K562 (cell line): ENCODE measurements around the gene BCAS1. TPM values are rescaled to one million over a fixed set of nuclear protein-coding genes. Genes with fewer than 3 reads are reported as not detected.

ENCODE experiments used
- ATAC-seq: fragments of 200-7000 bp; cut with Tn5 transposase; 3 replicates; pipeline ENCODE4 v1.9.1; 2020; ENCODE audit warnings: moderate library complexity
- BruUV-seq: library from RNA; stranded (reverse); fragments of 400-500 nt; replicated peaks from 2 replicates; lab custom pipeline; 2021; lab: Mats Ljungman, UMichigan
- CTCF ChIA-PET: fragments of 300-600 bp; formaldehyde crosslinking; extraction: SDS; loops from one replicate; lab custom pipeline; 2021; ENCODE audit warnings: low intra/inter-chr PET ratio; lab: Yijun Ruan, JAX
- POLR2A ChIA-PET: fragments of 300-600, 350-650 bp; sonication (Branson Sonifier 250); formaldehyde crosslinking; extraction: SDS; loops from one replicate; lab custom pipeline; 2021; ENCODE audit warnings: antibody characterized with exemption, inconsistent platforms; lab: Yijun Ruan, JAX
- DNase-seq, 4 experiments: peaks; one replicate each; pipeline versions ENCODE4 v3.0.0 to v3.0.0-alpha.2; 2011 to 2018; ENCODE audit warnings: low spot score in 3 of 4, mixed read lengths in 3 of 4; ENCODE audit errors: extremely low read depth in 1 of 4
- FAIRE-seq: peaks from 2 replicates; lab custom pipeline; 2011; peaks lifted over from hg19 to GRCh38; lab: Jason Lieb, UNC
- H2AFZ ChIP-seq: 2 replicates; pipeline ENCODE4 v1.6.0; 2011; ENCODE audit warnings: low read depth, low read length, control low read depth, inconsistent platforms
- H3K27ac ChIP-seq: fragments of 200-600 bp; 3 replicates; pipeline ENCODE4 v1.8.0; 2011; ENCODE audit warnings: low read depth, mild to moderate bottlenecking, control low read depth, inconsistent platforms, low read length, moderate library complexity, mixed read lengths; ENCODE audit errors: extremely low read depth
- H3K27me3 ChIP-seq, 2 experiments: fragments of 300-600 bp in 1 of 2; 2 replicates in 1 of 2; 3 replicates in 1 of 2; pipeline versions ENCODE4 v1.6.0 to v1.8.0; 2011; ENCODE audit warnings: inconsistent platforms in 2 of 2, low read length in 2 of 2, mild to moderate bottlenecking in 1 of 2, mixed read lengths in 1 of 2, moderate library complexity in 1 of 2; ENCODE audit not compliant: control insufficient read depth in 2 of 2, insufficient read depth in 2 of 2
- H3K36me3 ChIP-seq: fragments of 300-600 bp; 3 replicates; pipeline ENCODE4 v1.8.0; 2011; ENCODE audit warnings: mild to moderate bottlenecking, low read length, inconsistent platforms; ENCODE audit not compliant: control insufficient read depth, insufficient read depth
- H3K4me1 ChIP-seq, 2 experiments: fragments of 200-600 bp in 1 of 2; replicated peaks in 1 of 2; 2 replicates in 1 of 2; 3 replicates in 1 of 2; pipeline versions ENCODE4 v1.5.1 to v1.8.0; 2011; ENCODE audit warnings: inconsistent platforms in 2 of 2, low read length in 2 of 2, mild to moderate bottlenecking in 1 of 2, mixed read lengths in 1 of 2, moderate library complexity in 1 of 2; ENCODE audit not compliant: control insufficient read depth in 2 of 2, insufficient read depth in 2 of 2
- H3K4me2 ChIP-seq: 2 replicates; pipeline ENCODE4 v1.6.1; 2011; ENCODE audit warnings: low read length, control low read depth, inconsistent platforms, mixed read lengths; ENCODE audit not compliant: insufficient read depth
- H3K4me3 ChIP-seq: fragments of 200-600 bp; sonication (generic), shearing (Covaris generic); 2 replicates; pipeline ENCODE4 v1.5.1; 2016; ENCODE audit warnings: control low read depth, inconsistent platforms
- H3K79me2 ChIP-seq: fragments of 200-600 bp; 3 replicates; pipeline ENCODE4 v1.8.0; 2011; ENCODE audit warnings: low read length, inconsistent platforms; ENCODE audit not compliant: control insufficient read depth, insufficient read depth
- H3K9ac ChIP-seq, 2 experiments: 2 replicates each; pipeline versions ENCODE4 v1.6.0 to v1.6.1; 2011; ENCODE audit warnings: low read depth in 2 of 2, low read length in 2 of 2, control low read depth in 1 of 2, inconsistent platforms in 1 of 2, mild to moderate bottlenecking in 1 of 2, mixed read lengths in 1 of 2; ENCODE audit not compliant: insufficient read depth in 1 of 2
- H3K9me1 ChIP-seq: one replicate; pipeline ENCODE4 v1.6.0; 2011; ENCODE audit warnings: inconsistent platforms, mild to moderate bottlenecking, low read length, moderate library complexity; ENCODE audit not compliant: control insufficient read depth, insufficient read depth
- H3K9me3 ChIP-seq: replicated peaks from 2 replicates; pipeline ENCODE4 v1.5.1; 2011; ENCODE audit warnings: low read depth, low read length, inconsistent platforms; ENCODE audit not compliant: control insufficient read depth, insufficient read depth
- H4K20me1 ChIP-seq: replicated peaks from 2 replicates; pipeline ENCODE4 v1.6.1; 2011; ENCODE audit warnings: low read length, inconsistent platforms, mixed read lengths; ENCODE audit not compliant: control insufficient read depth, insufficient read depth
- ATF1 ChIP-seq, 2 experiments: fragments of 450-650 bp in 1 of 2; IDR thresholded peaks; 2 replicates each; pipeline ENCODE4 v1.6.1; 2016; ENCODE audit warnings: missing compliant biosample characterization in 1 of 2, missing genetic modification characterization in 1 of 2
- FUS ChIP-seq: fragments of 200-400 bp; formaldehyde crosslinking; optimal IDR thresholded peaks from 2 replicates; pipeline ENCODE3; 2017; ENCODE audit warnings: low read depth, low read length
- HIVEP1 ChIP-seq: fragments of 250-450 bp; sonication (Bioruptor Pico); IDR thresholded peaks from 2 replicates; pipeline ENCODE4 v1.4.0; 2020; ENCODE audit warnings: mild to moderate bottlenecking
- KDM2B ChIP-seq: fragments of 250-450 bp; sonication (Bioruptor Pico); IDR thresholded peaks from 2 replicates; pipeline ENCODE4 v1.8.0; 2021; ENCODE audit warnings: mild to moderate bottlenecking, moderate library complexity
- L3MBTL2 ChIP-seq: fragments of 450-650 bp; IDR thresholded peaks from 2 replicates; pipeline ENCODE4 v1.6.1; 2016; ENCODE audit warnings: mild to moderate bottlenecking, moderate library complexity
- TAF15 ChIP-seq: fragments of 200-400 bp; formaldehyde crosslinking; IDR thresholded peaks from 2 replicates; pipeline ENCODE4 v1.6.1; 2017; ENCODE audit warnings: mild to moderate bottlenecking, low read depth, low read length, moderate library complexity
- ZBTB11 ChIP-seq, 3 experiments: fragments of 200-800 bp in 1 of 3; fragments of 250-450 bp in 1 of 3; fragments of 450-650 bp in 1 of 3; sonication (Bioruptor Pico) in 1 of 3; sonication (Bioruptor generic) in 1 of 3; formaldehyde crosslinking in 1 of 3; IDR thresholded peaks; 2 replicates each; pipeline versions ENCODE4 v1.6.1 to v1.8.0; 2016 to 2022; ENCODE audit warnings: mild to moderate bottlenecking in 2 of 3, missing genetic modification characterization in 2 of 3, missing compliant biosample characterization in 1 of 3, moderate library complexity in 1 of 3
- ZNF239 ChIP-seq: fragments of 250-450 bp; sonication (Bioruptor Pico); IDR thresholded peaks from 2 replicates; pipeline ENCODE4 v1.4.0; 2020; ENCODE audit warnings: mild to moderate bottlenecking
- ZNF354B ChIP-seq: fragments of 250-450 bp; sonication (Bioruptor Pico); IDR thresholded peaks from 2 replicates; pipeline ENCODE4 v1.4.0; 2020
- ZNF41 ChIP-seq: fragments of 250-450 bp; sonication (Bioruptor Pico); conservative IDR thresholded peaks from 2 replicates; pipeline ENCODE4 v1.4.0; 2020; ENCODE audit warnings: mild to moderate bottlenecking
- ZNF696 ChIP-seq: fragments of 250-450 bp; sonication (Bioruptor Pico); conservative IDR thresholded peaks from 2 replicates; pipeline ENCODE4 v1.4.0; 2020; ENCODE audit warnings: mild to moderate bottlenecking, moderate library complexity
- WGBS: fragments of 100-300 bp; shearing (Covaris generic); methylation state at CpG from one replicate; pipeline ENCODE4 v1.1.6; 2016; ENCODE audit warnings: low coverage, mixed read lengths; ENCODE audit not compliant: insufficient coverage; ENCODE audit errors: missing lambda C conversion rate; 5-methylcytosine and 5-hydroxymethylcytosine counted together
- in situ Hi-C: fragments of 300-500 bp; cut with MboI; formaldehyde crosslinking; loops from 4 replicates; pipeline ENCODE4 v1.15.0; 2018; ENCODE audit warnings: inconsistent platforms, mixed read lengths
- intact Hi-C: fragments of 100-400 bp; cut with micrococcal nuclease; formaldehyde crosslinking; loops from 2 replicates; pipeline ENCODE4 v1.14.2; 2022
- polyA plus RNA-seq, 8 experiments: library from polyadenylated mRNA; depleted of rRNA in 4 of 8; stranded (reverse) in 5 of 8; unstranded in 3 of 8; fragments of >200 nt; fragmentation: Nextera tagmentation in 2 of 8; fragmentation: Illumina TruSeq in 1 of 8; extraction: Ambion mirVana in 2 of 8; extraction: Trizol in 1 of 8; gene quantifications; 2 replicates each; pipeline versions ENCODE4 v1.2.1 to v1.2.3, GENCODE V29; 2011 to 2014; ENCODE audit warnings: inconsistent platforms in 1 of 8, missing spikeins in 1 of 8
- total RNA-seq, 7 experiments: library from RNA; depleted of rRNA in 6 of 7; stranded (reverse); fragments of >200 nt in 6 of 7; fragmentation: Illumina TruSeq in 2 of 7; extraction: Trizol in 2 of 7; gene quantifications; 2 replicates each; pipeline versions ENCODE4 v1.2.1 to v1.2.3, GENCODE V29; 2011 to 2021; ENCODE audit warnings: low replicate concordance in 1 of 7

The BCAS1 gene
- total and polyA plus RNA-seq, 9 of the 15 experiments (the other 6 are each of a cell fraction or from before 2014, with no cell fraction given) = 0.18 to 2.3 (median 0.93) TPM

- no peak overlapping the region for H3K27ac ChIP-seq
- peaks cover 0 to 11% of the 10 kb centered on the region in 2 experiments; a peak in 2 of 5 replicates for H3K4me1 ChIP-seq
- no peaks in the 10 kb centered on the region for H4K20me1 ChIP-seq
- intact Hi-C loops = loop anchor here (10.0 kb wide), 1 partner anchor 743 kb away; no protein-coding TSS in a partner anchor
- H3K9ac ChIP-seq = no peak overlapping the region
- no peak overlapping the region for H2AFZ ChIP-seq
- no peak overlapping the region for H3K4me3 ChIP-seq
- no peaks in the 10 kb centered on the region for H3K36me3 ChIP-seq
- ATAC-seq = no peak
- in situ Hi-C loops = no loop called here
- CTCF ChIA-PET = no interaction called here
- H3K27me3 ChIP-seq = no peaks in the 10 kb centered on the region
- BruUV-seq = no TSS peak
- no peak for FAIRE-seq
- no peaks in the 10 kb centered on the region for H3K9me3 ChIP-seq
- no peak overlapping the region for H3K4me2 ChIP-seq
- no peaks in the 10 kb centered on the region for H3K9me1 ChIP-seq
- DNase-seq = no peak
- H3K79me2 ChIP-seq = no peaks in the 10 kb centered on the region
- no peak for TF ChIP-seq ATF1 (CRISPR knock-in tag; IDR thresholded peaks at IDR 0.05)
- TF ChIP-seq ATF1 (tag; IDR thresholded peaks at IDR 0.05) = 0 out of 2 replicates have a peak, but pooled peaks have one; percentile 31
- peak in 1 of 3 experiments; percentile 59; a peak in 2 of 6 replicates for TF ChIP-seq ZBTB11 (CRISPR knock-in tag; IDR thresholded peaks at IDR 0.05)
- TF ChIP-seq ZNF696 (CRISPR knock-in tag) = no peak
- no peak for TF ChIP-seq ZNF41
- no peak for TF ChIP-seq HIVEP1 (CRISPR knock-in tag)
- no peak for TF ChIP-seq ZNF354B (CRISPR knock-in tag)
- no peak for TF ChIP-seq FUS
- no peak for TF ChIP-seq ZNF239 (CRISPR knock-in tag)
- no peak for TF ChIP-seq TAF15
- no peak for TF ChIP-seq KDM2B (CRISPR knock-in tag)
- TF ChIP-seq L3MBTL2 = no peak
- TF ChIP-seq, all 486 proteins: peak for 2
- POLR2A ChIA-PET = interaction anchor here (1.0 kb wide), 1 partner anchor 11 kb away, joined by 3 read pairs; no protein-coding TSS in a partner anchor
- WGBS = 27% methylated on average over 17 of the region's 17 CpGs
These were observed 122.7 kb downstream of the BCAS1 start for GRCh38 chr20:53947501-53948195.
